SKM-1 treated with dmso at 0.1 percent for 144 hours (cell line): ENCODE data around the gene EEF2KMT.

Experiments
- DNase-seq: peaks from one replicate; lab custom pipeline; 2025; ENCODE audit not compliant: unreplicated experiment; lab: John Stamatoyannopoulos, UW

EEF2KMT gene

DNA sequence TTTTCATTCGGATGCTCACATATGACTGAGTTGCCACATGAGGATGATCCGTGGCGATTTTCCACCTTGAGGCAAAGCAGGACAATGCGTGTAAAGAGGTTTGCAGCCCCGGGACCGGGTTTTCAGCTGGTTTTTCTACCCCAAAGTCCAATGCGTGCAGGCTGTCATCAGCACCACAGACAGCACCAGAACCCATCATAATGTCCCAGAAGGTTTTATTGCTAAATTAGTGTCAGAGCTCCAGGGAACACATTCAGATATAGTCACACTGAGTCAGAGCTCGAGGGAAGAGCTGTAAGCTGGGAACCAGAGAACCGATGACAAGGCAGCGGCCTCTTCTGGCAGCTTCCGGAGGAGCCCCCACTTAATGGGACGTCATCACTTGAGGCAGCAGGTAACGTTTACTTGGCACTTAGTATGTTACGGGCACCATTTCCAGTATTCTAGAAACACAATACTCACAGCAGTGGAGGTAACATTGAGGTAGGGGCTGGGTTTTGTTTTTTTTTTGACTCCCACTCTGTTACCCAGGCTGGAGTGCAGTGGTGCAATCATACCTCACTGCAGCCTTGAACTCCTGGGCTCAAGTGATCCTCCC, 54.9 kb downstream of the EEF2KMT start:
- DNase-seq = no peak

DNA sequence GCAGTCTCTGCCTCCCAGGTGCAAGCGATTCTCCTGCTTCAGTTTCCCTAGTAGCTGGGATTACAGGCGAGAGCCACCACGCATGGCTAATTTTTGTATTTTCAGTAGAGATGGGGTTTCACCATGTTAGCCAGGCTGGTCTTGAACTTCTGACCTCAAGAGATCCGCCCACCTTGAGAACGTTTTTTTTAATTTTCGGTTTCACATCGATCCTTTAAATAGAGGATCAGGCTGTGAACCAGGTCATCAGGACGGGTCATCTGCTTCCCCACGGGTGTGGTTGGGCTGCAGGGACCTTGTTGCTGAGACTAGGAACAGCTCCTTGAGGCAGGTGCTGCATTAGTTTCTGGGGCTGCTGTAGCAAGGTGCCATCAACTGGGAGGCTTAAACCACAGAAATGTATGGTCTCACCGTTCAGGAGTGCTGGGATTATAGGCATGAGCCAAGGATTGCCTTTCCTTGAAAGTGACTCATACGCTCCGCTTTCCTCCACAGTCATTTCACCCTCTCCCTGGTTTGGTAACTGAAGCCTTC, 55.9 kb downstream of the EEF2KMT start:
- no peak for DNase-seq

DNA sequence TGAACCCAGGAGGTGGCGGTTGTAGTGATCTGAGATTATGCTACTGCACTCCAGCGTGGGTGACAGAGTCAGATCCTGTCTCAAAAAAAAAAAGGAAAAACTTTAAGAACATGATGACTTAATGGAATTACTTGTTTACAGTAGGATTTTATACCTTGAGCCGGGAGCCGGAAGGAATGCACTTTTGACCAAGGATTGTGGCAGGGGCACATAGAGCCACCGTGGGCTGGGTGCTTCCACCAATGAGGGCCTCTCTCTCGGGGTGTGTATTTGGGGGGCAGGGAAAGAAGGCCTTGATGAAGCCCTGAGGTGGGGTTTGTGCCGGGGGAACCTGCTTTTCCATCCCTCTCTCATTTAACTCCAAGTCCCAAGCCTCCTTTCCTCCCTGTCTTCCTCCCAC, 57.1 kb downstream of the EEF2KMT start:
- DNase-seq = no peak

DNA sequence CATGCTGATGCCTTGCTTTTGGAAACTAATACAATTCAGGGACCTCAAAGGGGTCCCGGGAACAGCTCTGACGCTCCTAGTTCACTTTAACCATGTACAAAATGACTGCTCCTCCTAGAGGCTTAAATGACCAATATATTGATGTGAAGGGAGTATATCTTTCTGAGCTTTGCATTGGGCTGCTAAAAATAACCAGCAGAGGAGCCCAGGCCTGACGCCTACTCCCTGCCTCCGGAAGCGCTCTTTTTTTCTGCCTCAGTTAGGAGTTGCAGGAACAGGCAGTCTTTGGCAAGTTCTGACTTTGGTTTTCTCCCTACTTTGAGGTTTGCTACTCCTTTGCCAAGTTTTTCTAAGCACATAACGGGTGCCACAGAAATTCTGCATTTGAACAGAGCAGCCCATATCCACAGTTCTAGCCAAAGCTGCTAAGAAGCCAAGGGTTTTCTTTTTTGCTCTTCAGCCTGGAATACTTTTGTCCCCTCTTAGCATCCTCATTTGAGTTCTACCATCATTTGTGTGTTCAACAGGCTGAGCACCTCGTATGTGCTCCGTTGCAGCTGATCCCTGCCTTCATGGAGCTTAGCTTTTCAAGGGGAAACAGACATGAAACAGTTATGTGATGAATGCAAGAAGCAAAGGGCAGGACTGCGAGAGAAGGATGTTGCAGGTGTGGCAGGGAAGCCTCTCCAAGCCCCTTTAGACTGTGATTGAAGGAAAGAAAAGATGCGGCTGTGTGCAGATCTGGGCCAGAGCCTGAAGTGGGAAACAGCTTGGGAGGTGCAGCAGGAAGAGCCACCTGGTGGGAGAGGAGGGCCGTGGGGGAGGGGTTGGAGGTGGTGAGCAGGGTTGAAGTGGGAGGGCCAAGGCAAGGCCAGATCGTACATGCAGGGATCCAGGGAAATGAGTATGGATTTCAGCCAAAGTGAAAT, 61.1 kb downstream of the EEF2KMT start:
- no peak for DNase-seq

DNA sequence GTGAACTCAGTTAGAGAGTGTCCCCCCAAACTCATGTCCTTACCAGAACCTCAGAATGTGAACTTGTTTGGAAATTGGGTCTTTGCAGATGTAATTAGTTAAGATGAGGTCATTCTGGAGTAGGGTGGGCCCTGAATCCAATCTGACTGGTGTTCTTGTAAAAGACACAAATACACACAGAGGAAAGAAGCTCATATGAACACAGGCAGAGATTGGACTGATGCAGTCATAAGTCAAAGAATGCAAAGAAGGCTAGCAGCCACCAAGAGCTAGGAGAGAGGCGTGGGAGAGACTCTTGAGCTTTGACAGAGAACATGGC, 61.7 kb downstream of the EEF2KMT start:
- DNase-seq = no peak
